ENCODE data around the gene NMS. TPM values are rescaled to one million over a fixed set of nuclear protein-coding genes. Genes with fewer than 3 reads are reported as not detected.

The NMS gene
- total RNA-seq, 2 donors from 2014 or later = not detected

DNA sequence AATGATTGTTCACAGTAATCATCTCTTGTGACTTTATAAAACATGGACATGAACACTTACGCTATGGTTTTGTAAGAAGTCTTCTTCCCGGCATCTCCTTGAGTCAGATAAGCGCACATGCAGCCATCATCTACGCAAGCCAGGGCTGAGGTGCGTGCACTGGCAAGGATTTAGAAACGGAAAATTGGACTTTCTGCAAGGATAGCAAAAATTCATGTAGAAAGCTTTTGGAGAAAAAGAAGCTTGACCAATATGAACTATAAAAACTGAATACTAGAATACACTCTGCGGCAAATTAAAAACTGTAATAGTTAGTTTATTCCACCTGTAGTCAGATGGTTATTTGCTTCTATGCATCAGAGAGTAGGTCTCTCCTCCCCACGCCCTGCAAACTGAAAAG lies 6.3 kb downstream of the NMS start:
- 93% methylated on average over 8 of the region's 8 CpGs for WGBS
- H3K27me3 ChIP-seq (replicated peaks; ENCODE audit: insufficient read depth) = no peaks in the 10 kb centered on the region
- H3K4me1 ChIP-seq (replicated peaks) = no peaks in the 10 kb centered on the region
- no peak for DNase-seq (ENCODE audit: low spot score)
- no peaks in the 10 kb centered on the region for H3K9me3 ChIP-seq
- no peak overlapping the region for H3K27ac ChIP-seq
- TF ChIP-seq, protein P1, sequence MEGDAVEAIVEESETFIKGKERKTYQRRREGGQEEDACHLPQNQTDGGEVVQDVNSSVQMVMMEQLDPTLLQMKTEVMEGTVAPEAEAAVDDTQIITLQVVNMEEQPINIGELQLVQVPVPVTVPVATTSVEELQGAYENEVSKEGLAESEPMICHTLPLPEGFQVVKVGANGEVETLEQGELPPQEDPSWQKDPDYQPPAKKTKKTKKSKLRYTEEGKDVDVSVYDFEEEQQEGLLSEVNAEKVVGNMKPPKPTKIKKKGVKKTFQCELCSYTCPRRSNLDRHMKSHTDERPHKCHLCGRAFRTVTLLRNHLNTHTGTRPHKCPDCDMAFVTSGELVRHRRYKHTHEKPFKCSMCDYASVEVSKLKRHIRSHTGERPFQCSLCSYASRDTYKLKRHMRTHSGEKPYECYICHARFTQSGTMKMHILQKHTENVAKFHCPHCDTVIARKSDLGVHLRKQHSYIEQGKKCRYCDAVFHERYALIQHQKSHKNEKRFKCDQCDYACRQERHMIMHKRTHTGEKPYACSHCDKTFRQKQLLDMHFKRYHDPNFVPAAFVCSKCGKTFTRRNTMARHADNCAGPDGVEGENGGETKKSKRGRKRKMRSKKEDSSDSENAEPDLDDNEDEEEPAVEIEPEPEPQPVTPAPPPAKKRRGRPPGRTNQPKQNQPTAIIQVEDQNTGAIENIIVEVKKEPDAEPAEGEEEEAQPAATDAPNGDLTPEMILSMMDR (IDR thresholded peaks at IDR 0.05) = no peak
- no peak for TF ChIP-seq POLR2AphosphoS5 (IDR thresholded peaks at IDR 0.05)
- no peak for TF ChIP-seq POLR2A (IDR thresholded peaks at IDR 0.05)
- H3K36me3 ChIP-seq = no peaks in the 10 kb centered on the region
- intact Hi-C loops (cut with DNase I) = no loop called here
- H3K4me3 ChIP-seq = no peak overlapping the region

DNA sequence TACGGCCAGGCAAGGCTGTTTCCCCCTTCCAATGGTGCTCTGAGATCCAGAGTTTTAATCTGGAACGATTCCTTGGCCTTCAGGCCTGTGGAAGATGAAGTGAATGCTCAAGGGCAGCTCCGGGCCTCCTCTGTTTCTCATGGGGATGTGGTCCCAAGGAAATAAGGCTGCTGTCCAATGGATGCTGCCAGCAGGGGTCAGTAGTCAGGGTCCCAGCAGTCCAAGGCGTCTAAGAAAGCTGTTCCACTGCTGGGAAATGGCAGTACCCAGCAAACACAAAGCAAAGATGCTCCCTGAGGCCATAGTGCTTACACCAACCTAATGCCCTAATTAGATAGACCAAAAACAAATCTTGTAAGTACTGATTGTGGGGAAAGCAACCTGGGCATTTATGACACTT lies 12.5 kb downstream of the NMS start:
- H3K27ac ChIP-seq = no peak overlapping the region
- no peak overlapping the region for H3K4me3 ChIP-seq
- 66% methylated on average over 4 of the region's 4 CpGs for WGBS
- TF ChIP-seq, protein P1 (IDR thresholded peaks at IDR 0.05) = no peak
- TF ChIP-seq POLR2A (IDR thresholded peaks at IDR 0.05) (no peak), POLR2AphosphoS5 (IDR thresholded peaks at IDR 0.05) (no peak)
- DNase-seq (ENCODE audit: low spot score) = no peak
- H3K9me3 ChIP-seq = no peaks in the 10 kb centered on the region
- H3K4me1 ChIP-seq (replicated peaks) = no peaks in the 10 kb centered on the region
- intact Hi-C loops (cut with DNase I) = no loop called here
- no peaks in the 10 kb centered on the region for H3K27me3 ChIP-seq (replicated peaks; ENCODE audit: insufficient read depth)
- H3K36me3 ChIP-seq = no peaks in the 10 kb centered on the region

DNA sequence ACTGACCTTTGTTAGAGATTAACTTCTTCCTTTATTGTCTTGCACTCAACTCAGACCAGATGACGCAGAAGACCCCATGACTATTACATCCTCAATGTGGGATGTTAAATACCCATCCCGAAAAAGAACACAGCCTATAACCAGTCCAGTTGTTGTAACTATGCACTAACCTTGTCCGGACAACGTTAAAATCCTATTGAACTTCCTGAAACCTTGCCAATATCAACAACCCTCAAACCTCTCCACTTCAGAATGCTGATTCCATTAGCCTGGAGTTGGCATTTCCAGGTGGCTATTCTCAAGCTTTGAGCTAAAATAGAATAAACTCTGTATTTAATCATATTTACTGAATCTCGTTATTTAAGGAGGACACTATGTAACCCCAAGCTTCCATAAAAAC lies 13.6 kb downstream of the NMS start:
- Histone ChIP-seq H3K27ac (no peak overlapping the region), H3K36me3 (no peaks in the 10 kb centered on the region), H3K9me3 (no peaks in the 10 kb centered on the region), H3K4me1 (replicated peaks) (no peaks in the 10 kb centered on the region), H3K27me3 (replicated peaks; ENCODE audit: insufficient read depth) (no peaks in the 10 kb centered on the region), H3K4me3 (no peak overlapping the region)
- no peak for TF ChIP-seq POLR2A (IDR thresholded peaks at IDR 0.05)
- TF ChIP-seq, protein P1 (IDR thresholded peaks at IDR 0.05) = no peak
- TF ChIP-seq POLR2AphosphoS5 (IDR thresholded peaks at IDR 0.05) = no peak
- intact Hi-C loops (cut with DNase I) = no loop called here
- 28% methylated on average over 5 of the region's 5 CpGs for WGBS
- DNase-seq (ENCODE audit: low spot score) = no peak

DNA sequence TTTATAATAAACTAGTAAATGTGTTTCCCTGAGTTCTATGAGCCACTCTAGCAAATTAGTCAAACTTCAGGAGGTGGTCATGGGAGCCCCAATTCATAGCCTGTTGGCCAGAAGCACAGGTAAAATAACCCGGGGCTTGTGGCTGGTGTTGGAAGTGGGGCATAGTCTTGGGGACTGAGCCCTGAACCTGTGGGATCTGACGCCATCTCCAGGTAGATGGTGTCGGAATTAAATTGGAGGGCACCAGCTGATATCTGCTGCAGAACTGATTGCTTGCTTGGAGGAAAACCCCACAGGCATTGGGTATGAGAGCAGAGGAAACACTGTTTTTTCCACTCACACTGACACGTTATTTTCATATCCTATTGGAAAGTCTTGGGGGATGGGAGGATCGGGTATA lies 14.1 kb downstream of the NMS start:
- no peaks in the 10 kb centered on the region for H3K4me1 ChIP-seq (replicated peaks)
- no peak for DNase-seq (ENCODE audit: low spot score)
- H3K27me3 ChIP-seq (replicated peaks; ENCODE audit: insufficient read depth) = no peaks in the 10 kb centered on the region
- H3K9me3 ChIP-seq = no peaks in the 10 kb centered on the region
- H3K4me3 ChIP-seq = no peak overlapping the region
- H3K36me3 ChIP-seq = no peaks in the 10 kb centered on the region
- intact Hi-C loops (cut with DNase I) = no loop called here
- WGBS = 86% methylated on average over 5 of the region's 5 CpGs
- no peak overlapping the region for H3K27ac ChIP-seq
- TF ChIP-seq POLR2AphosphoS5 (IDR thresholded peaks at IDR 0.05) (no peak), POLR2A (IDR thresholded peaks at IDR 0.05) (no peak)
- TF ChIP-seq, protein P1 (IDR thresholded peaks at IDR 0.05) = no peak

DNA sequence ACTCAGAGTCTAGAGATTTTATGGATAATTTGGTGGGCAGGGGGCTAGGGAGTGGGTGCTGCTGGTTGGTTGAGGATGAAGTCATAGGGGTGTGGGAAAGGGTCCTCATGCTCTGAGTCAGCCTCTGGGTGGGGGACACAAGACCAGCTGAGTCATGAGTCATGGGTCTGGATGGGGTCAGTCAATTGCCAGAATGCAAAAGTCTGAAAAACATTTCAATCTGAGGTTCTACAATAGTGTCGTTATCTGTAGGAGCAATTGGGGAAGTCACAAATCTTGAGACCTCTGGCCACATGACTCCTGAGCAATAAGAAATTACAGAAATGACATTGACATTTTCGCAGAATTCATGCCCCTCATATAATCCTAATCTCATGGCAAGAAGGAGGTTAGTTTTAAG lies 15.1 kb downstream of the NMS start:
- intact Hi-C loops (cut with DNase I) = no loop called here
- no peak for TF ChIP-seq POLR2AphosphoS5 (IDR thresholded peaks at IDR 0.05)
- no peak for TF ChIP-seq POLR2A (IDR thresholded peaks at IDR 0.05)
- TF ChIP-seq, protein P1 (IDR thresholded peaks at IDR 0.05) = no peak
- H3K9me3 ChIP-seq = no peaks in the 10 kb centered on the region
- H3K4me3 ChIP-seq = no peak overlapping the region
- no peak overlapping the region for H3K27ac ChIP-seq
- H3K27me3 ChIP-seq (replicated peaks; ENCODE audit: insufficient read depth) = no peaks in the 10 kb centered on the region
- H3K4me1 ChIP-seq (replicated peaks) = no peaks in the 10 kb centered on the region
- 97% methylated on average over 2 of the region's 2 CpGs for WGBS
- no peaks in the 10 kb centered on the region for H3K36me3 ChIP-seq
- no peak for DNase-seq (ENCODE audit: low spot score)

Data from prostate gland (tissue), 2 donors.